ENCODE results near the gene USP12.
"Not testable (repeated sequence)": the region's sequence is repeated elsewhere in the genome, so short reads cannot be mapped to it uniquely, and the experiment has no call there.

The USP12 gene

DNA sequence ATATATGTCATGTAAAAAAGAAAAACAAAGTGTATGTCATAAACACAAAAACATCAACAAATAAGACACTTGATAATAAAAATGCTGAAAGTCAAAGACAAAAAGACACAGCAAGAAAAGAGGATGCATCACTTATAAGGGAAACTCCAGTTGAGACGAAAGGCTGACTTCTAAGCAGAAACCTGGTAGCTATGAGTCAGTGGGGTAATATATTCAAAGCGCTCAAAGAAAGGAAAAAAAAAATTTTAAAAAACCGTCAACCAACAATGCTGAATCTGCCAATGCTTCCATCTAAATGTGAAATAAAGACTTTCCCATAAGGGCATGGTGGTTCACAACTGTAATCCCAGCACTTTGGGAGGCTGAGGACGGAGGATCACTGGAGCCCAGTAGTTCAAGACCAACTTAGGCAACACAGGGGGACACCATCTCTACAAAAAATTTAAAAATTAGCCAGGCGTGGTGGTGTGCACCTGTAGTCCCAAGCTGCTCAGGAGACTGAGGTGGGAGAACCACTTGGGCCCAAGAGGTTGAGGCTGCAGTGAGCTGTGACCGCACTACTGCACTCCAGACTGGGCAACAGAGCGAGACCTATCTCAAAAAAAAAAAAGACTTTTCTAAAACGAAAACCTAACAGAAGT lies 24.0 kb downstream of the USP12 start:
- DNase-seq = no peak

DNA sequence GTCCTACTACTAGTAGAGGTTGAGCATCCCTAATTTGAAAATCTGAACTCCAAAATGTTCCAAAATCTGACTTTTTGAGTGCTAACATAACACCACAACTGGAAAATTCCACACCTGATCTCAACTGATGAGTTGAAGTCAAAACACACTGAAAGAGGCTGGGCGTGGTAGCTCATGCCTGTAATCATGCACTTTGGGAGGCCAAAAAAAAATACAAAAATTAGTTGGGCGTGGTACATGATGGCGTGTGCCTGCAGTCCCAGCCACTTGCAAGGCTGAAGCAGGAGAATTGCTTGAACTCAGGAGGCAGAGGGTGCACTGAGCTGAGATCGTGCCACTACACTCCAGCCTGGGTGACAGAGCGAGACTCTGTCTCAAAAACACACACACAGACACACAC lies 29.9 kb downstream of the USP12 start:
- no peak for DNase-seq

DNA sequence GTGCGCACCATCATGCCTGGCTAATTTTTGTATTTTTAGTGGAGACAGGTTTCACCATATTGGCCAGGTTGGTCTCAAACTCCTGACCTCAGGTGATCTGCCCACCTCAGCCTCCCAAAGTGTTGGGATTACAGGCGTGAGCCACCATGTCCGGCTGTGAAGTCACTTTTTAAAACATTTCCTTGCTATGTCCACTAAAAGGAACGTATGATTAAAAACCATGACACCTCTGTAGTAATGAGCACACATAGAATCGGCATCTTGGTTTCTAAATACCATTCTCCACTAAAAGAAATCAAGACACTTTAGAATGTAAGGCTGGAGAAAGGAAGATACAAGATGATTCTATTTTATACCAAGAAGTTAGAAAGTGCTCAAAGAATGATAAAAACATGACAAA lies 30.5 kb downstream of the USP12 start:
- DNase-seq = not testable (repeated sequence)

DNA sequence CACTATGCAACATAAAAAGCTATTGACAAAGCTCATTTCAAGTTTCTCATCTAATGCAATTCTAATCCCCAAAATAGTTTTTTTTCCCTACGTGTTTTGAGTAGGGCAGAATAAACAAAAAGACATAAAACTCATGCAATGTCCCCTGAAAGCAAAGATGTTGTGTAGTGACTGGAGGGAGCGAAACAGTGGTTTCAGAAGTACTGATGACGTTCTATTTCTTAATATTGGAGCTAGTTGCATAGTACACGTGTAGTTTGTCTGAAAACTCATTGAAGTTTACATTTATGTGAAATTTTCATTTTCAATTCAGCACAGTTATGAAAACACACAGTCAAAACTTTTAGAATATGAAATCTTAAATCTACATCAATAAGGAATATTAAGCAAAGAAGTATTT lies 31.6 kb downstream of the USP12 start:
- no peak for DNase-seq

DNA sequence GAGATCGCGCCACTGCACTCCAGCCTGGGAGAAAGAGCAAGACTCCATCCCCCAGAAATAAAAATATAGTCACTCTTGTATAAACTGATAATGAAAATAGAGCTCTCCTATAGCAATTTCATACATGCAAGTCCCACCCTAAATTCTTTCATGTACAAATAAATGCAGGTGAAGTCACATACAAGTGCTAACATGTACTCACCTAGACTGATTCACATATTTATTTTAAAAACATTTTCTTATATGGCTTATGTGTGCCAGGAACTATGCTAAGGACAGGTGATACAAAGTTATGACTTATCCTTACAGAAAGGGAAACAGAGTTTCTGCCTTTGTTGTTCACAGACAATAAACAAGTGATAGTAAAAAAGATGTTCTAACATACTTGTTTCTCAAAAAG lies 32.0 kb downstream of the USP12 start:
- DNase-seq = no peak

DNA sequence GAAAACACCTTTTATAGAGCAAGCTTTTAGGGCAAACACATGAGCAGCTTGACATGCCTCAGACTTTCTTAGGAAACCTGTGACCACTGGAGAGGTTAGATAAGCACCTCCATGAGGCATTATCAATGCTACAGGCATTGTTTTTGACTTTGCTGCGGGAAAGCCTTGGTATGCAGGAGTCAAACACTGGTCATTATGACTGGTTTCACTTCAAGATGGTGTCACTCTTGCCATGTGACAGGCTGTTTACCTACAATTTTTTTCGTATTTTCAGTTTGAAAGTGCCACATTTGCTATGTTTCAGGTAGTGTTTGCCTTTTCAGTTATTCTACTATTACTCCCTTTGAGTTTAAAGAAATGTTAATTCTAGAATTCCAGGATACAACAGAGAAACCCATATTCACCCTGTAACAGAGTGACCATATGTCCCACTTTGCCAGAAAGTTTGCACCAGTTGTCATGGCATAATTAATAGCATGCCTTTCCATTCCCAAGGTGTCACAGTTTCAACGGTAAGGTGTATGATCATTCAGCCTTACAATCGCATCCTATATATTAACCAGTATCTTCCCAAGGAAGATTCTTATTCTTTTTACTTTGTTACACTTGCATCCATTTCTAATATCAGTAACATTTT lies 33.0 kb downstream of the USP12 start:
- DNase-seq = no peak

DNA sequence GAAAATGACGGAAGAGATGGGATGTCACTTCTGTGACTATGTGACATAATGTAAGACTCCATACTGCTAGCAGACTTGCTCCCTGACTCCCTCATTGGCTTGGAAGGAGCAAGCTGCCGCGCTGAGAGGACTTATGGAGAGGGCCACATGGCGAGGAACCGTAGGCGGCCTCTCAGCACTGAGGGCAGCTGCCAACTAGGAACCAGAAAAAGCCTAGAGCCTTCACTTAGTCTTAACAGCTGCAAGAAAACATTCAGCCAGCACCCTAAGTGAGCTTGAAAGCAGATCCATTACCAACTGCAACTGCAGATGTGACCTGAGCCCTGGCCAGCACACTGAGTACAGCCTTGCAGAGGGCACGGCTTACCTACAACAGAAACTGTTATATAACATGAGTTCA lies 33.9 kb downstream of the USP12 start:
- no peak for DNase-seq

DNA sequence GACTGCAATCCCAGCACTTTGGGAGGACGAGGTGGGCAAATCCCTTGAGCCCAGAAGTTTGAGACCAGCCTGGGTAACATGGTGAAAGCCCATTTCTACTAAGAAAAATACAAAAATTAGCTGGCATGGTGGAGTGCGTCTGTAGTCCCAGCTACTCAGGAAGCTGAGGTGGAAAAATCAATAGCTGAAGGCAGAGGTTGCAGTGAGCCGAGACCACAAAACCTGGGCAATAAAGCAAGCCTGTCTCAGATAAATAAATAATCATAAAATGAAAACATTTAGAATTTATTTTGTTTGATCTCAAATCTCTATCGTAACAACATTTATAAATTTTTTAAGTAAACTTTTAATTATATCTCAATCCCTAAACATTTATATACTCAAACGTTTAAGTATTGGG lies 36.6 kb downstream of the USP12 start:
- no peak for DNase-seq

DNA sequence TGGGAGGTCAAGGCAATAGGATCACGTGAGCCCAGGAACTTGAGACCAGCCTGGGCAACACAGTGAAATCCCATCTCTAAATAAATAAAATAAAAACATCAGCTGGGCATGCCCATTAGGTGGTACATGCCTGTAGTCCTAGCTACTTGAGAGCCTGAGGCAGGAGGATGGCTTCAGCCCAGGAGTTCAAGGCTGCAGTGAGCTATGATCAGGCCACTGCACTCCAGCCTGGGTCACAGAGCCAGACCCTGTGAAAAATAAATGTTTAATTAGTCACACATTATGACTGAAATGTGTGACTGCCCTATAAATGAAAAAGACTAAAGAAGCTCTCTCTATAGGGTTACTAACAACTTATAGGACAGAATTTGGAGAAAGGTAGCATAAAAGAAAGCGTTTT lies 37.7 kb downstream of the USP12 start:
- DNase-seq = no peak

DNA sequence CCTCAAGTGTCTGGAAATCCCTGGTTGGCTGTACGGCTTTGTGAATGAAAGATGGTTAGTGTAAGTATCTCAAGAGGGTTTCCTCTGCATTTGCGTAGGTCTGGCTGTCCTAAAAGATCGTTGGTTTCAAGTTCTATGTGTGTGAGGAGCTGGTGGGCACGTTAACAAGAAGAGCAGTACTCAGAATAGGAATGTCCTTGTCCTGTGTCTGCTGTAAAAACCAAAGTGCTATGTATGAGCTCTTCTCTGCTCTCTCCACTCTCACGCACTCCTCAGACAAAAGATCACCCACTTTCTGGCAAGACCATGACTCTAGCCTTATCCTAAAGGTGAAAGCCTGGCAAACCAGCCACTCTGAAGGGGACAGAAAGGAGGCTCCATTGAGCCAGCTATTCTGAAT lies 39.1 kb downstream of the USP12 start:
- no peak for DNase-seq

DNA sequence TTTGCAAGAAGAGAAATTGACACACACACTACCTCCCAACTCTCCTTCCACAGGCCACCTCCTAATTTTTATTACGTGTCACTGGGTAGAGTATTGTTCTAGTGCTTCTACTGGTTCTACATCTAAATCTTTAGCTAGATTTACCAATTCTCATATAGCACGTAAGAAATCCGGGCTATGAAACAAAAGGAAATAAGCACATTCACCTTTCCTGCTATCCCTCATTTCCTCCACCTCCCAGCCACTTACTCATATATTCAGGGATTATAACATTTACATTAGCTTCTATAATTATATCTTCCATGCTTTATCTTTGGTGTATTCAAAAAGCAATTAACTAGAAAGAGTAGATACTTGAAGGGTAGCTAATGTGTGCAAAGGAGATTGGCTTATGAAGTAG lies 39.7 kb downstream of the USP12 start:
- no peak for DNase-seq

DNA sequence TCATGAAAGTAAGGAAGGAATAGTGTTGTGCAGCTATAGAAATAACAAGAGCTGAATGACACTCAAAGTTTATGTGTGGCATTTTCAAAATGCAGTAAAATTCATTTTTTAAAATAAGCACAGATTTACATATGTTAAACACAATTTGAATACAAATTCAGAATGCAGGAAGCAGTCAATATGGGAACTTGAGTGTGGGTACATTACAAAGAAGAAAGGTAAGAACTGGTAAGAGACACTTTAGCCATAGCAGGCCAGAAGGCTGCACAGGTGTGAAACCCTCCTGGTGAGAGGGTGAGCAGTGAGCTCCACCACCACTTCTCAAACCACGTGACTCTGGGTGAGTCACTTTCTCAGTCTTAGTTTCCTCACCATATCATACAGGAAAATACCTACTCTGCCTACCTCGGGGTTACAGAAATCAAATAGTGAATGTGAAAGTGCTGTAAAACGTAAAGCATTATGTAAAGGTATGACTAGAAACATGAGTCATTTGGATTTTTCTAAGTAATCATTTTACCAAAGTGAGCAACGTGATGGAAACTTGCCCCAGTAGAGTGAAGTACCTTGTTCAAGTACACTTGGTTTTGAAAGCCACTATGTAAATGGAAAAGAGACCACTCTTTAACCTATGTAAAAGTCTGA lies 40.5 kb downstream of the USP12 start:
- DNase-seq = peak in 1 of 4 experiments; percentile 1

DNA sequence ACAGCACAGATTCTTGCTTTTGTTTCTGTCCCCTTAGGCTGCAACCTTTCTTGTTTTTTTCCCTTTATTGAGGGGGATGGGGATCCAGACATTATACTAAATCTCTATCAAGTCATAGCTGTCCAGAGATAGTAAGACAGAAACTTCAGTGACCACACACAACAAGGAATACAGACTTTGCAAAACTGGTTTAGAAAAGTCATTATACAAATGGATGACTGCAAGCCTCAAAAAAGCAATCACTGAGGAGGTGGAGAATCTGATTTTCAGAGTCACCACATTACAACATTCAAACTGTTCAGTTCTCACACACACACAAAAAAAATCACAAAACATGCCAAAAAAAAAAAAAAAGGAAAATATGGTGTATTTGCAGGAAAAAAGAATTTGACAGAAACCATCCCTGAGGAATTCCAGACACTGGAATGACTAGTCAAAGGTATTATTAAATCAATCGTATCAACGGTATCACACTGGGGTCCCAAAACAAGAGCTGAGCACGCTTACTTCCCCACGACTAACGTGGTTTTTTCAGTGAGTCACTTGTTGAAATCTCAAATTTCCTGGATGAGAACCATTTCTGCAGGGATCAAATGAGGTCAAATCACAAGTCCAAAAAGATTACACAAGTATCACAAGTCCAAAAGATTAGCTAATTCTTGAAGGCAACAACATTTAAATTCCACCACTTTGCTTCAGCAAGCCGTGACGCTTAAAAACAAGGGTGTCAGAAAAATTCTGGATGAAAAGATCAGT lies 41.2 kb downstream of the USP12 start:
- DNase-seq = no peak

DNA sequence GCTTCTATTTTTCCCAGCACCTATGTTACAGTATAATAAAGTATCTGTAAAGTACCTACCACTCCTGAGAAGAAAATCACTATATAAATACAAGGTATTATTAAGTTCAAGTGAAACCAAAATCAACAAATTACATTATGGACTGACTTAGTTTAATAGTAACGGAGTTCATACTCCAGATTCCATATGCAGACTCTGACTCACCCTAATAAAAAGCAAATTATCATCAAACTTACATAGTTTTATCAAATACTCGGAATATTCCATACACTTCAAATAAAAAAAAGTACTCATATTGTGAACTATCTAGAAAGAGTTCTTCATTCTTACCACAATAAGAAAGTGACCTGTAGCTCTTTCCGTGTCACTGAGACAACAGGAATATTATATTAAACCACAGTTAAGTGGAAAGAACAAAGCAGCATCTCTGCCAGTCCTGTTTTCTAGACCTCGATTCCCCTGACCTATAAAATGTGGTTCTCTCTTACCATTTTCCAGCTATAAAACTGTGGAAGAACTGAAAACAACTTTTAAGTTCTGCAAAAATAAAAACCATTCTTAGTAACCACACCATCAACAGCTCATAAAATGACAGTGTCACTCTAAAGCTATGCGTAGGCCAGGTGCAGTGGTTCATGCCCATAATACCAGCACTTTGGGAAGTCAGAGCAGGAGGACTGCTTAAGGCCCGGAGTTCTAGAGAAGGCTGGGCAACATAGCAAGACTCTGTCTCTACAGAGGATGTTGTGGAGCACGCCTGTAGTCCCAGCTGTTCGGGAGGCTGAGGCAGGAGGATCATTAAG lies 42.6 kb downstream of the USP12 start:
- DNase-seq = no peak

DNA sequence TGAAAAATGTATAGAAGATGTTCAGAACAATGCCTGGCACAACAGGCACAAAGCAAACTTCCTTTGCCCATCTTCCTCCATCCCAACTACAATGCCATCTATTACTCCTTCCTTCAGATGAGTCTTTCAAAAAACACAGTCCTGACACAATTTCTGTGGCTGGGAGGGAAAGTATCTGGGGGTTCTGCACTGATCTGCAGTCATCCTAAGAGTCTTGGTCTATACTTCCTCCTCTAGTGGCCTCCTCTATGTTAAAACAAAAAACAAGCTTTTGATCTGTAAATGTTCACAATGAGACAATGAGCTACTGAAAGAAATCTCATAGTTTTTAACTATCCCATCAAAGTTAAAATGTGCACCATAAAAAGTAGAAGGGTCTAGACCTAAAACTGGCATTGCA lies 44.8 kb downstream of the USP12 start:
- no peak for DNase-seq

DNA sequence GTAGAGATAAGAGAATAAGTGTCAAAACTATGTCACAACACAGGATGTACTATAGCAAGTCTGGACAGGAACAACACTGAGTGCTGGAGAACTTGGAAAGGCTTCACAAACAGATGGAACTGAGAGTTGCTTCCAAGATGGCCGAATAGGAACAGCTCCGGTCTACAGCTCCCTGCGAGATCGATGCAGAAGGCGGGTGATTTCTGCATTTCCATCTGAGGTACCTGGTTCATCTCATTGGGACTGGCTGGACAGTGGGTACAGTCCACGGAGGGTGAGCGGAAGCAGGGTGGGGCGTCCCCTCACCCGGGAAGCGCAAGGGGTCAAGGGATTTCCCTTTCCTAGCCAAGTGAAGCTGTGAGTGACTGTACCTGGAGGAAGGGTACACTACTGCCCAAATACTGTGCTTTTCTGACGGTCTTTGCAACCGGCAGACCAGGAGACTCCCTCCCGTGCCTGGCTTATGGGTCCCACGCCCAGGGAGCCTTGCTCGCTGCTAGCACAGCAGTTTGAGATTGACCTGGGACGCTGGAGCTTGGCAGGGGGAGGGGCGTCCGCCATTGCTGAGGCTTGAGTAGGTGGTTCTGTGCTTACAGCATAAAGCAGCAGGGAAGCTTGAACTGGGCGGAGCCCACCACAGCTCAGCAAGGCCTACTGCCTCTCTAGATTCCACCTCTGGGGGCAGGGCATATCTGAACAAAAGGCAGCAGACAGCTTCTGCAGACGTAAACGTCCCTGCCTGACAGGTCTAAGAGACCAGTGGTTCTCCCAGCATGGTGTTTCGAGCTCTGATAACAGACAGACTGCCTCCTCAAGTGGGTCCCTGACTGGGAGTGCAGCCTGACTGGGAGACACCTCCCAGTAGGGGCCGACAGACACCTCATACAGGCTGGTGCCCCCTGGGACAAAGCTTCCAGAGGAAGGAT lies 46.0 kb downstream of the USP12 start:
- DNase-seq = no peak

DNA sequence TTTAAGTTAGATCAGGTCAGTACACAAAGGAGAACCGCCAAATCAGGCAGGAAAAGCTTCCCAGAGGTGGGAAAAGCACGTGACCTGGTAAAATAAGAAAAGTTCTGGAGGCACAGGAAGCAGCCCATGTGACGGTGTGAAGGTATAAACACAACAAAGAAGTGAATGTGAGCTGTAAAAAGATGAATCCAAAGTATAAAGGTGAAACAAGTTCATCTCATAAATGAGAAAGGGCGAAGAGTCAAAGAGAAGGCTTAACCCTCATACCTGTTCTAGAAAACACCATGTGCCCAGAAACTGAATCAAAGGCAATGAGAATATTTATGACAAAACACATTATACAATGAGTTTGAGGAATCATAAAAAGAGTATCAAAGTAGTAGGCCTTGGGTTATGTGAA lies 47.0 kb downstream of the USP12 start:
- DNase-seq = no peak

DNA sequence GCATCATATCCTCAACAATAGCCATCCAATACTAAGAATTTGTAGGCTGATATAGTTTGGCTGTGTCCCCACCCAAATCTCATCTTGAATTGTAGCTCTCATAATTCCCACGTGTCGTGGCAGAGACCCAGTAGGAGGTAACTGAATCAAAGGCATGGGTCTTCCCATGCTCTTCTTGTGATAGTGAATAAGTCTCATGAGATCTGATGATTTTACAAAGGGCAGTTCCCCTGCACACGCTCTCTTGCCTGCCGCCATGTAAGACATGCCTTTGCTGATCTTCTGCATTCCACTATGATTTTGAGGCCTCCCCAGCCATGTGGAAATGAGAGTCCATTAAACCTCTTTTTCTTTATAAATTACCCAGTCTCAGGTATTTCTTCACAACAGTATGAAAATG lies 48.2 kb downstream of the USP12 start:
- not testable (repeated sequence) for DNase-seq

DNA sequence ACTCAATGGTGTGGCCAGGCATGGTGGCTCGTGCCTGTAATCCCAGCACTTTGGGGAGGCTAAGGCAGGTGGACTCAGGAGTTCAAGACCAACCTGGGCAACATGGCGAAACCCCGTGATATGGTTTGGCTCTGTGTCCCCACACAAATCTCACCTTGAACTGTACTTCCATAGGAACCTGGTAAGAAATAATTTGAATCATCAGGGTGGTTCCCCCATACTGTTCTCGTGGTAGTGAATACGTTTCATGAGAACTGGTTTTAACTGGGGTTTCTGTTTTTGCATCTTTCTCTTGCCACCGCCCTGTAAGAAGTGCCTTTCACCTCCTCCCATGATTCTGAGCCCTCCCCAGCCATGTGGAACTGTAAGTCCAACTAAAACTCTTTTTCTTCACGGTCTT lies 49.6 kb downstream of the USP12 start:
- no peak for DNase-seq

DNA sequence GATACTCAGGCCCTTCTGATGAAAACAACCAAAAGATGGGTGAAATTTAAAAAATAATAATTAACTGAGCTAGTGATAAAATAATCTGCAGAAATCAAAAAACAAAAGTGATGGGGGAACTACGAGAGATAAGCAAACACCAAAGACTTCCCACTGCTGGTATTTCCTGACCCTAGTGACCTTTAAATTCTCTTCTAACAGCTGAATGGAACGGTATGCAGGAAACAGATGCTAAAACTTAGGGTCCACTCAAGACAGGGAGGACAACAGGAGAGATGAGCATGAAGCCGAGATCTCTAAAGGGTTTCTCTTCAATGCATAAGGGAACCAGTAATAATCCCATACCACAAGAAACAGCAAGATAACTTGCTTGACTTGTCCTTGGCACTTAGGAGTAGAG lies 50.8 kb downstream of the USP12 start:
- DNase-seq = no peak

DNA sequence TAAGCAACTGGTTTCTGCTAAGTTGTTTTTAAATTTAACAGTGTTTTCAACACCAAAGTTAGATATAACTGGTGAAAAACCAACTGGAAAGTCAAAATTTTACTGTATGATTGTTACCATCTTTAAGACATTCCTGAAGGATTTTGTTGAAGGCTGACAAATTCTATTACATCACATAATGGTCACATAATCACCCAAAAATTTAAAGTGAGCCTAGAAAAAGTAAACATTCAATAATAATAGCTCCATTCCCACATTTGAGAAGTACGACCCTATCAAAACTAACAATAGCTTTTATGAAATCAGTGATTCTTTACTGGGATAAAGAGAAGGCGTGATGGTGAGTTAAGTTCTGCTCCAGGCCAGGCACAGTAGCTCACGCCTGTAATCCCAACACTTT lies 51.6 kb downstream of the USP12 start:
- DNase-seq = no peak
